ENCODE measurements around the gene DUSP2.
"Not testable (repeated sequence)": the region's sequence is repeated elsewhere in the genome, so short reads cannot be mapped to it uniquely, and the experiment has no call there.

The DUSP2 gene

GRCh38 chr2:96161898-96162297 lies 16.7 kb upstream of the DUSP2 start:
- DNase-seq = no peak

GRCh38 chr2:96160366-96160765 lies 15.1 kb upstream of the DUSP2 start:
- DNase-seq = not testable (repeated sequence)

- DNase-seq = no peak
Measured at GRCh38 chr2:96159084-96159830, 14.0 kb upstream of the DUSP2 start.

GRCh38 chr2:96158554-96158940 lies 13.3 kb upstream of the DUSP2 start:
- DNase-seq = no peak

- DNase-seq = no peak
Measured at GRCh38 chr2:96157649-96158553, 12.7 kb upstream of the DUSP2 start.

GRCh38 chr2:96156926-96157648 lies 11.8 kb upstream of the DUSP2 start:
- DNase-seq = no peak

- no peak for DNase-seq
Measured at GRCh38 chr2:96156011-96156820, 11.0 kb upstream of the DUSP2 start.

- no peak for DNase-seq
Measured at GRCh38 chr2:96154506-96155380, 9.5 kb upstream of the DUSP2 start.

GRCh38 chr2:96153991-96154431 lies 8.8 kb upstream of the DUSP2 start:
- DNase-seq = no peak

- DNase-seq = no peak
Measured at GRCh38 chr2:96153291-96153713, 8.1 kb upstream of the DUSP2 start.

GRCh38 chr2:96152304-96153161 lies 7.3 kb upstream of the DUSP2 start:
- DNase-seq = no peak

- DNase-seq = no peak
Measured at GRCh38 chr2:96151595-96152303, 6.5 kb upstream of the DUSP2 start.

- DNase-seq = no peak
Measured at GRCh38 chr2:96150791-96151594, 5.8 kb upstream of the DUSP2 start.

- DNase-seq = no peak
Measured at GRCh38 chr2:96150007-96150640, 4.9 kb upstream of the DUSP2 start.

- peak; percentile 13 for DNase-seq
Measured at GRCh38 chr2:96148410-96149217, 3.4 kb upstream of the DUSP2 start.

- DNase-seq = no peak
Measured at GRCh38 chr2:96147593-96148201, 2.5 kb upstream of the DUSP2 start.
